ENCODE results near the gene SFSWAP.

DNA sequence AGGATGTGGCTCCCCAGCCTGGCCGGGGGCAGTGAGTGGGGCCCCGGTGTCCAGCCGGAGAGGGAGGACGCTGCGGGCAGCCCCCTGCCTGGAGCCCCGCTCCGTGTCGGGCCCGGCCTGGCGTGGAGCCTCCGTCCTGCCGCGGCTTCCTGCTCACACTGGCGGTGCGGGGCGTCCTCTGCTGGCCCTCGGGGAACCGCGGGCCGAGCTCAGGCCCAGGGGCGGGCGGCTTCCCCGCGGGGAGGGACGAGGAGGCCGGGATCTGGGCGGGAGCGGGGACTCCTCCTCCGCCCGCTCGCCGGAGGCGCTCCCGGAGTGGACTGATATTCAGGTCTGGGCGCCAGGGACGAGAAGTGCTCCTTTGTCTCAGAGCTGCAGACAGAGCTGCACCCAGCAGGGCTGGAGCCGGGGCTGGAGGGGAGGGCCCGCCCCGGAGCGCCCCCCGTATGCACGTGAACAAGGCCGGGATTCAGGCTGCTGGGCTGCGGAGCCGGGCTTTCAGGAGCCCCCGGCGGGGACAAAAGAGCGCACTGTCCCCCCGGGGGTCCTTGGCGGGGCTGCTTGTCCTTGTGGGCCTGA, 119.5 kb downstream of the SFSWAP start:
- TF ChIP-seq POLR2A (IDR thresholded peaks at IDR 0.05; ENCODE audit: low read depth, low read length) (no peak), TAF1 (IDR thresholded peaks at IDR 0.05; ENCODE audit: low read depth, low read length) (no peak), SPI1 (IDR thresholded peaks at IDR 0.05; ENCODE audit: low read depth, low read length) (no peak), POLR2AphosphoS5 (IDR thresholded peaks at IDR 0.05; ENCODE audit: low read depth, low read length) (no peak), POU2F2 (IDR thresholded peaks at IDR 0.05; ENCODE audit: low read depth, low read length) (no peak), PAX5 (IDR thresholded peaks at IDR 0.05; ENCODE audit: insufficient read depth, low read length, severe bottlenecking) (no peak)

Measured in GM12891 (cell line).